Measurements from ENCODE around the gene OR5B12. TPM values are rescaled to one million over a fixed set of nuclear protein-coding genes. Genes with fewer than 3 reads are reported as not detected.

OR5B12 gene
- total and polyA plus RNA-seq, 4 donors: not detected

- TF ChIP-seq REST (IDR thresholded peaks at IDR 0.05) (no peak), ATF3 (IDR thresholded peaks at IDR 0.05) (no peak)
These were observed 45.1 kb upstream of the OR5B12 start (continued) for GRCh38 chr11:58487170-58487569.

GRCh38 chr11:58485961-58486360, 43.9 kb upstream of the OR5B12 start:
- Histone ChIP-seq H3K27me3 (ENCODE audit: control insufficient read depth in 4 of 4, insufficient read depth in 4 of 4, low read length in 3 of 4) (no peaks in the 10 kb centered on the region), H3K9ac (ENCODE audit: low read depth in 1 of 2, low read length in 2 of 2) (no peak overlapping the region), H3K9me3 (ENCODE audit: control insufficient read depth in 4 of 4, low read length in 3 of 4) (no peaks in the 10 kb centered on the region), H3K36me3 (ENCODE audit: control insufficient read depth in 4 of 4, insufficient read depth in 3 of 4, low read depth in 1 of 4, low read length in 3 of 4) (no peaks in the 10 kb centered on the region), H3K4me1 (ENCODE audit: control insufficient read depth in 4 of 4, insufficient read depth in 4 of 4, low read length in 3 of 4) (no peaks in the 10 kb centered on the region), H3K4me3 (ENCODE audit: low read depth in 1 of 3, low read length in 3 of 3) (no peak overlapping the region), H3K27ac (ENCODE audit: low read depth in 1 of 2, low read length in 2 of 2) (no peak overlapping the region)
- no peak for DNase-seq (ENCODE audit: low spot score)
- 85% methylated on average over 1 of the region's 1 CpG for WGBS
- no peak for TF ChIP-seq HNF4G (IDR thresholded peaks at IDR 0.05)
- TF ChIP-seq ZBTB33 (IDR thresholded peaks at IDR 0.05): no peak
- no peak for TF ChIP-seq REST (IDR thresholded peaks at IDR 0.05)
- TF ChIP-seq GABPA (IDR thresholded peaks at IDR 0.05 in 1 of 2, conservative IDR thresholded peaks at IDR 0.05 in 1 of 2): no peak
- no peak for TF ChIP-seq CTCF (IDR thresholded peaks at IDR 0.05; ENCODE audit: low read depth, low read length, missing input control)
- no peak for TF ChIP-seq EGR1 (IDR thresholded peaks at IDR 0.05; ENCODE audit: low read depth in 2 of 2)
- no peak for TF ChIP-seq YY1 (IDR thresholded peaks at IDR 0.05)
- TF ChIP-seq HNF4A (conservative IDR thresholded peaks at IDR 0.05): no peak
- TF ChIP-seq MAX (IDR thresholded peaks at IDR 0.05): no peak
- TF ChIP-seq NR2F2 (IDR thresholded peaks at IDR 0.05): no peak
- no peak for TF ChIP-seq TAF1 (conservative IDR thresholded peaks at IDR 0.05)
- TF ChIP-seq JUND (IDR thresholded peaks at IDR 0.05): no peak
- no peak for TF ChIP-seq ATF3 (IDR thresholded peaks at IDR 0.05)

Measured in liver (tissue), 9 donors.